ENCODE data around the gene PARD3B. TPM values are rescaled to one million over a fixed set of nuclear protein-coding genes. Genes with fewer than 3 reads are reported as not detected.

PARD3B gene
- total and polyA plus RNA-seq, 2 experiments from 2014 or later = 3.5 to 4.4 TPM

DNA sequence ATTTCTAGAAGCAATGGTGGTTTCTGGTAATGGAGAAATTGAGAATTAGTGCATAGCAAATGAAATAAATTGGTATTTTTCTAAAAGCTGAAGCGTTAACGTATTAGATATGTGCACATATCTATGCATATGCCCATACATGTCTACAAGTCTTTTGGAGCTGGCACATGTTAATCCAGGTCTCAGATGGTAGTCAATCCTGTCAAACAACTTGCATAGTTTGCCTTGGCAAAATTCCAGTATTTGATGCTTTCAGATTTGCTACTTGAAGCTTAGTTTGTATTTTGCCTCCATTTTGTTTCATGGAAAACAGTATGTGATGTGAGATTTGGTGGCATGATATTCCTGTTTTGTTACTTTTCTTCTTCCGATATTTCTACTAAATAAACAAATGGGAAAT is 304.6 kb downstream of the PARD3B start:
- no peak overlapping the region for H2AFZ ChIP-seq
- Mint-ChIP-seq H3K4me1 (peaks cover 6% of the 10 kb centered on the region; the same call in 2 of the 3 replicates), H3K27me3 (ENCODE audit: insufficient read depth, low read depth, poor library complexity) (peaks cover 2% of the 10 kb centered on the region), H3K27ac (no peak overlapping the region), H3K9me3 (no peaks in the 10 kb centered on the region), H3K36me3 (ENCODE audit: low read depth) (no peaks in the 10 kb centered on the region), H3K4me3 (no peak overlapping the region)
- H3K4me2 ChIP-seq = no peak overlapping the region
- no peaks in the 10 kb centered on the region for H4K20me1 ChIP-seq (replicated peaks; ENCODE audit: insufficient read depth)
- H3K36me3 ChIP-seq (ENCODE audit: insufficient read depth) = no peaks in the 10 kb centered on the region
- H3K9me2 ChIP-seq (ENCODE audit: insufficient read depth) = no peaks in the 10 kb centered on the region
- H3K79me2 ChIP-seq (replicated peaks; ENCODE audit: insufficient read depth) = no peaks in the 10 kb centered on the region
- no peak overlapping the region for H3K27ac ChIP-seq (ENCODE audit: low read depth)
- no peak overlapping the region for H3K4me3 ChIP-seq
- peaks cover 2% of the 10 kb centered on the region; the same call in 1 of the 2 replicates for H3K4me1 ChIP-seq (ENCODE audit: insufficient read depth)
- ATAC-seq (no peak), DNase-seq (ENCODE audit: low spot score) (no peak)
- H3K27me3 ChIP-seq (ENCODE audit: insufficient read depth) = no peaks in the 10 kb centered on the region
- H3F3A ChIP-seq (replicated peaks; ENCODE audit: low read depth) = no peaks in the 10 kb centered on the region
- TF ChIP-seq EZH2 (IDR thresholded peaks at IDR 0.05; ENCODE audit: low read depth, unreplicated experiment) (no peak), ZNF114 (CRISPR knock-in tag; IDR thresholded peaks at IDR 0.05) (no peak), CREB1 (CRISPR knock-in tag; IDR thresholded peaks at IDR 0.05; ENCODE audit: low read depth) (no peak), CTCF (conservative IDR thresholded peaks at IDR 0.05; ENCODE audit: low read depth in 2 of 2) (no peak), ETS1 (IDR thresholded peaks at IDR 0.05) (no peak), POLR2AphosphoS5 (IDR thresholded peaks at IDR 0.05; ENCODE audit: low read depth) (no peak), JUNB (IDR thresholded peaks at IDR 0.05; ENCODE audit: unreplicated experiment) (no peak), EZH2phosphoT487 (IDR thresholded peaks at IDR 0.05; ENCODE audit: unreplicated experiment) (no peak), STAT1 (IDR thresholded peaks at IDR 0.05; ENCODE audit: unreplicated experiment) (no peak), REST (IDR thresholded peaks at IDR 0.05; ENCODE audit: unreplicated experiment) (no peak), NANOG (IDR thresholded peaks at IDR 0.05; ENCODE audit: borderline replicate concordance) (no peak), ZNF331 (CRISPR knock-in tag; IDR thresholded peaks at IDR 0.05; ENCODE audit: low read depth) (no peak)
- TF ChIP-seq, protein P1, sequence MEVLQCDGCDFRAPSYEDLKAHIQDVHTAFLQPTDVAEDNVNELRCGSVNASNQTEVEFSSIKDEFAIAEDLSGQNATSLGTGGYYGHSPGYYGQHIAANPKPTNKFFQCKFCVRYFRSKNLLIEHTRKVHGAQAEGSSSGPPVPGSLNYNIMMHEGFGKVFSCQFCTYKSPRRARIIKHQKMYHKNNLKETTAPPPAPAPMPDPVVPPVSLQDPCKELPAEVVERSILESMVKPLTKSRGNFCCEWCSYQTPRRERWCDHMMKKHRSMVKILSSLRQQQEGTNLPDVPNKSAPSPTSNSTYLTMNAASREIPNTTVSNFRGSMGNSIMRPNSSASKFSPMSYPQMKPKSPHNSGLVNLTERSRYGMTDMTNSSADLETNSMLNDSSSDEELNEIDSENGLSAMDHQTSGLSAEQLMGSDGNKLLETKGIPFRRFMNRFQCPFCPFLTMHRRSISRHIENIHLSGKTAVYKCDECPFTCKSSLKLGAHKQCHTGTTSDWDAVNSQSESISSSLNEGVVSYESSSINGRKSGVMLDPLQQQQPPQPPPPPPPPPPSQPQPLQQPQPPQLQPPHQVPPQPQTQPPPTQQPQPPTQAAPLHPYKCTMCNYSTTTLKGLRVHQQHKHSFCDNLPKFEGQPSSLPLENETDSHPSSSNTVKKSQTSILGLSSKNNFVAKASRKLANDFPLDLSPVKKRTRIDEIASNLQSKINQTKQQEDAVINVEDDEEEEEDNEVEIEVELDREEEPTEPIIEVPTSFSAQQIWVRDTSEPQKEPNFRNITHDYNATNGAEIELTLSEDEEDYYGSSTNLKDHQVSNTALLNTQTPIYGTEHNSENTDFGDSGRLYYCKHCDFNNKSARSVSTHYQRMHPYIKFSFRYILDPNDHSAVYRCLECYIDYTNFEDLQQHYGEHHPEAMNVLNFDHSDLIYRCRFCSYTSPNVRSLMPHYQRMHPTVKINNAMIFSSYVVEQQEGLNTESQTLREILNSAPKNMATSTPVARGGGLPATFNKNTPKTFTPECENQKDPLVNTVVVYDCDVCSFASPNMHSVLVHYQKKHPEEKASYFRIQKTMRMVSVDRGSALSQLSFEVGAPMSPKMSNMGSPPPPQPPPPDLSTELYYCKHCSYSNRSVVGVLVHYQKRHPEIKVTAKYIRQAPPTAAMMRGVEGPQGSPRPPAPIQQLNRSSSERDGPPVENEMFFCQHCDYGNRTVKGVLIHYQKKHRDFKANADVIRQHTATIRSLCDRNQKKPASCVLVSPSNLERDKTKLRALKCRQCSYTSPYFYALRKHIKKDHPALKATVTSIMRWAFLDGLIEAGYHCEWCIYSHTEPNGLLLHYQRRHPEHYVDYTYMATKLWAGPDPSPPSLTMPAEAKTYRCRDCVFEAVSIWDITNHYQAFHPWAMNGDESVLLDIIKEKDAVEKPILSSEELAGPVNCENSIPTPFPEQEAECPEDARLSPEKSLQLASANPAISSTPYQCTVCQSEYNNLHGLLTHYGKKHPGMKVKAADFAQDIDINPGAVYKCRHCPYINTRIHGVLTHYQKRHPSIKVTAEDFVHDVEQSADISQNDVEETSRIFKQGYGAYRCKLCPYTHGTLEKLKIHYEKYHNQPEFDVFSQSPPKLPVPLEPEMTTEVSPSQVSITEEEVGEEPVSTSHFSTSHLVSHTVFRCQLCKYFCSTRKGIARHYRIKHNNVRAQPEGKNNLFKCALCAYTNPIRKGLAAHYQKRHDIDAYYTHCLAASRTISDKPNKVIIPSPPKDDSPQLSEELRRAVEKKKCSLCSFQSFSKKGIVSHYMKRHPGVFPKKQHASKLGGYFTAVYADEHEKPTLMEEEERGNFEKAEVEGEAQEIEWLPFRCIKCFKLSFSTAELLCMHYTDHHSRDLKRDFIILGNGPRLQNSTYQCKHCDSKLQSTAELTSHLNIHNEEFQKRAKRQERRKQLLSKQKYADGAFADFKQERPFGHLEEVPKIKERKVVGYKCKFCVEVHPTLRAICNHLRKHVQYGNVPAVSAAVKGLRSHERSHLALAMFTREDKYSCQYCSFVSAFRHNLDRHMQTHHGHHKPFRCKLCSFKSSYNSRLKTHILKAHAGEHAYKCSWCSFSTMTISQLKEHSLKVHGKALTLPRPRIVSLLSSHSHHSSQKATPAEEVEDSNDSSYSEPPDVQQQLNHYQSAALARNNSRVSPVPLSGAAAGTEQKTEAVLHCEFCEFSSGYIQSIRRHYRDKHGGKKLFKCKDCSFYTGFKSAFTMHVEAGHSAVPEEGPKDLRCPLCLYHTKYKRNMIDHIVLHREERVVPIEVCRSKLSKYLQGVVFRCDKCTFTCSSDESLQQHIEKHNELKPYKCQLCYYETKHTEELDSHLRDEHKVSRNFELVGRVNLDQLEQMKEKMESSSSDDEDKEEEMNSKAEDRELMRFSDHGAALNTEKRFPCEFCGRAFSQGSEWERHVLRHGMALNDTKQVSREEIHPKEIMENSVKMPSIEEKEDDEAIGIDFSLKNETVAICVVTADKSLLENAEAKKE (CRISPR knock-in tag; IDR thresholded peaks at IDR 0.05) = no peak
